NAMALWA (cell line): Measurements from ENCODE around the gene ATXN7L2.
A peak's percentile ranks its signal among the peaks of the same experiment; 100 is the strongest.

ENCODE experiments used
- DNase-seq: peaks from one replicate; pipeline ENCODE4 v3.0.0-alpha.2; 2015; ENCODE audit warnings: low spot score

Gene ATXN7L2

GRCh38 chr1:109477821-109478220, 5.9 kb upstream of the ATXN7L2 start:
- DNase-seq, result no peak

- no peak for DNase-seq
Observed at GRCh38 chr1:109478806-109479205, 4.9 kb upstream of the ATXN7L2 start.

GRCh38 chr1:109479311-109479710, 4.4 kb upstream of the ATXN7L2 start:
- DNase-seq, result no peak

- DNase-seq, result no peak
Observed at GRCh38 chr1:109479901-109480300, 3.8 kb upstream of the ATXN7L2 start.

- no peak for DNase-seq
Observed at GRCh38 chr1:109481646-109482045, 2.1 kb upstream of the ATXN7L2 start.

- DNase-seq, result no peak
Observed at GRCh38 chr1:109482242-109482641, 1.5 kb upstream of the ATXN7L2 start.

- peak; percentile 77 for DNase-seq
Observed at GRCh38 chr1:109482791-109483671, 674 bp upstream of the ATXN7L2 start.

- DNase-seq, result peak; percentile 39
Observed at GRCh38 chr1:109484519-109484975, 842 bp downstream of the ATXN7L2 start.

- DNase-seq, result no peak
Observed at GRCh38 chr1:109485001-109485400, 1.3 kb downstream of the ATXN7L2 start.

GRCh38 chr1:109487261-109487660, 3.6 kb downstream of the ATXN7L2 start:
- DNase-seq, result no peak

GRCh38 chr1:109488201-109488600, 4.5 kb downstream of the ATXN7L2 start:
- DNase-seq, result no peak

GRCh38 chr1:109488696-109489095, 5.0 kb downstream of the ATXN7L2 start:
- DNase-seq, result no peak

GRCh38 chr1:109490029-109490933, 6.6 kb downstream of the ATXN7L2 start:
- peak; percentile 85 for DNase-seq

- DNase-seq, result no peak
Observed at GRCh38 chr1:109490934-109491302, 7.2 kb downstream of the ATXN7L2 start.

- DNase-seq, result no peak
Observed at GRCh38 chr1:109491372-109491771, 7.7 kb downstream of the ATXN7L2 start.

GRCh38 chr1:109492779-109493178, 9.1 kb downstream of the ATXN7L2 start:
- DNase-seq, result no peak

- DNase-seq, result no peak
Observed at GRCh38 chr1:109493227-109493626, 9.5 kb downstream of the ATXN7L2 start.

- peak; percentile 94 for DNase-seq
Observed at GRCh38 chr1:109493805-109494539, 10.3 kb downstream of the ATXN7L2 start, which contains the start of gene CYB561D1. Gene CYB561D1 (plus strand): TSS chr1:109494094. CDS start chr1:109494140, 46 bp downstream.

- no peak for DNase-seq
Observed at GRCh38 chr1:109495738-109496137, 12.0 kb downstream of the ATXN7L2 start.

- no peak for DNase-seq
Observed at GRCh38 chr1:109497449-109498160, 13.9 kb downstream of the ATXN7L2 start.

GRCh38 chr1:109498161-109498801, 14.6 kb downstream of the ATXN7L2 start:
- DNase-seq, result peak; percentile 26
